Activated T-cell treated with anti-CD3 and anti-CD28 coated beads, Interleukin-2, amount 50 U/mL, for 48 hours (primary cell): ENCODE data around the gene TNFRSF25.

Source experiments
- DNase-seq, 2 experiments: peaks; one replicate each; pipeline ENCODE4 v3.0.0-alpha.2; 2020

TNFRSF25 gene, protein sequence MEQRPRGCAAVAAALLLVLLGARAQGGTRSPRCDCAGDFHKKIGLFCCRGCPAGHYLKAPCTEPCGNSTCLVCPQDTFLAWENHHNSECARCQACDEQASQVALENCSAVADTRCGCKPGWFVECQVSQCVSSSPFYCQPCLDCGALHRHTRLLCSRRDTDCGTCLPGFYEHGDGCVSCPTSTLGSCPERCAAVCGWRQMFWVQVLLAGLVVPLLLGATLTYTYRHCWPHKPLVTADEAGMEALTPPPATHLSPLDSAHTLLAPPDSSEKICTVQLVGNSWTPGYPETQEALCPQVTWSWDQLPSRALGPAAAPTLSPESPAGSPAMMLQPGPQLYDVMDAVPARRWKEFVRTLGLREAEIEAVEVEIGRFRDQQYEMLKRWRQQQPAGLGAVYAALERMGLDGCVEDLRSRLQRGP

DNA sequence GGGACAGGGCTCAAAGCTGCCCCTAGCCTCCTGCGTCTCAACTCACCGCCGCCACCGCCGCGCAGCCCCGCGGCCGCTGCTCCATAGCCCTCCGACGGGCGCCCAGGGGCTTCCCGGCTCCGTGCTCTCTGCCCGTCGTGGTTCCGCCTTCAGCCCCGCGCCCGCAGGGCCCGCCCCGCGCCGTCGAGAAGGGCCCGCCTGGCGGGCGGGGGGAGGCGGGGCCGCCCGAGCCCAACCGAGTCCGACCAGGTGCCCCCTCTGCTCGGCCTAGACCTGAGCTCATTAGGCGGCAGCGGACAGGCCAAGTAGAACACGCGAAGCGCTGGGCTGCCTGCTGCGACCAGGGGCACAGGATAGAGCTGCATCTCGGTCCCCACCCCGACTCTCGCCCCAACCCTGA is at the start of gene TNFRSF25:
TNFRSF25 (minus strand) TSS at position 151 of the 400 bp plus-strand sequence; CDS start at position 85, 66 bp downstream.
- peak; percentile 66 to 76 for DNase-seq

DNA sequence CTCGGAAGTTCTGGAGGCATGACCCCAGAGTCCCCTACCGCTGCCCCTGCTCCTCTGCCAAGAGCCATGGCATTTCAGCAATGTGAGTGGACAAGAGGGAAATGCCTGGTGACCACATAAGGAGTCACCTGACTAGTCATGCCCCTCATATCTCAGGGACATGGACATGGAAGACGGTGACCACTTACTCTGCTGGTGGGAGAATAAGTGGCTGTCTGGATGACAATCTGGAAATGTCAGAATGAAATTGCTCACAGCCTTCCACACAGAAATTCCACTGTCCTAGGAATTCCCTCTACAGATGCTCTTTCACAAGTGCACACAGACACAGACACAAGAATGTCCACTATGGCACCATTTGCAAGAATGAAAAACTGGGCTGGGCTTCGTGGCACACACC is 49.8 kb upstream of the TNFRSF25 start:
- DNase-seq, result no peak

DNA sequence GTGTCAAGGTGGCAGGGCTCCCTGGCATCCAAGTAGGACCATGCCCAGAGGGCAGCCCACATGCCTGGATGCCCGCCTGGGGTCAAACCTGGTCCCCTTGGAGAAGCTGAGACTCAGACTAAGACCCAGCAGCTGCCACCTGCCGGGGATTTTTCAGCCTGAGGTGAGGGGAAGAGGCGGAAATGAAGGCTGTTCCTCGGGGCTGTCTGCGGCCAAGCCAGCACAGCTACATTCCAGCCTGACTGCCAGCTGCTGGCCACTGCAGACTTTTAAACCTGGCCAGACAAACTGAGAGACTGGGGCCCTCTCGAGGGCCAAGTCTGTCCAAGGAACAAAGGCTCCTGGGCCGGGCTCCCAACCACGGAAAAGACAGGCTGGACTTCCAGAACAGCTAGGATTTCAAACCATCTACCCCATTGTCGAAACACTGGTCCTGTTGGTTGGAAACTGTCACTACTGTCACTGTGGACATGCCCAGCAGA is 47.4 kb upstream of the TNFRSF25 start:
- no peak for DNase-seq

DNA sequence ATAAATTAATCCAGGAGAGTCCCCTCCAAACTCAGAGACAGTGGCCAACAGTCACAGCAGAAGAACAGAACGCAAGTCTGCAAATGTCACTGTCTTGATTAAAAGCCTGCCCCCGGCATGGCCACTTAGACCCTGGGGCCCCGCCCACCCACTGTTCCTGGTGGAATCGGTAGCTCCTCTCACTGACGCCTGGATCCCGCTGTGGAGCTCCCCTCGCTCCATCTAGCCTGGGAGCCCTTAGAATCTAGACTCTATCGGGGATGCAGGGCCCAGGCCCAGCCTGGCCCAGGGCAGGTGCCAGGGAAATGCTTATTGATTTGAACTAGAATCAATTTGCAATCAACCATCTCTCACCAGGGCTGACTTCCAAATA is 46.9 kb upstream of the TNFRSF25 start:
- no peak for DNase-seq

DNA sequence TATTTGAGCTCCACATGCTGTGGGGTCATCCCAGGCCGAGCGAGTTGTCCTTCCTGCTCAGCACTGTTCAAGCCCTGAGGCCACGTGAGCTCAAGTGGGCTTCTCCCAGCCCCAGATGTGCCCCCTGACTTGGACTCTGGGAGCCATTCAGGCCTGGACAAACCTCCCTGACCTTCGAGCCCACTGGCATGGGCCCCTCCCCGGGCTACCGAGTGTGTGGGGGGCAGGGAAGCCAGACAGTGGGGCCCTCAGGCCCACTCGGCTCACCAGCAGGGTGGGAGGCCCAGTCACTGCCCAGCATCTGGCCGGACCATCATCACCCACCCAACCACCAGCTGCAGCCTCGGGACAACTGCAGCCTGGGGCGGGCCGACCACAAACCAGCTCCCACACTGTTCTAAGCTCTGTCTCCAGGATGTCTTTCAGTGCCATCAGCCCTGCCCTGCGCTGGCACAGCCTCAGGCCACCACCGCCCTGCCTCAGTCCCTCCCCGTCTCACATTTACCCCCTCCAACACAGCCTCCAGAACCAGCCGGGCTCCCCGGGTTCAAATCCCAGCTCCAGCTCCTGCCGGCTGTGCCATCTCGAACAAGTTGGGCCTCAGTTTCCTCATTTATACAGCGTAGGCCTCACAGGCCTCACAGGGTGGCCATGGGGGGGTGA is 46.4 kb upstream of the TNFRSF25 start:
- DNase-seq, result no peak

DNA sequence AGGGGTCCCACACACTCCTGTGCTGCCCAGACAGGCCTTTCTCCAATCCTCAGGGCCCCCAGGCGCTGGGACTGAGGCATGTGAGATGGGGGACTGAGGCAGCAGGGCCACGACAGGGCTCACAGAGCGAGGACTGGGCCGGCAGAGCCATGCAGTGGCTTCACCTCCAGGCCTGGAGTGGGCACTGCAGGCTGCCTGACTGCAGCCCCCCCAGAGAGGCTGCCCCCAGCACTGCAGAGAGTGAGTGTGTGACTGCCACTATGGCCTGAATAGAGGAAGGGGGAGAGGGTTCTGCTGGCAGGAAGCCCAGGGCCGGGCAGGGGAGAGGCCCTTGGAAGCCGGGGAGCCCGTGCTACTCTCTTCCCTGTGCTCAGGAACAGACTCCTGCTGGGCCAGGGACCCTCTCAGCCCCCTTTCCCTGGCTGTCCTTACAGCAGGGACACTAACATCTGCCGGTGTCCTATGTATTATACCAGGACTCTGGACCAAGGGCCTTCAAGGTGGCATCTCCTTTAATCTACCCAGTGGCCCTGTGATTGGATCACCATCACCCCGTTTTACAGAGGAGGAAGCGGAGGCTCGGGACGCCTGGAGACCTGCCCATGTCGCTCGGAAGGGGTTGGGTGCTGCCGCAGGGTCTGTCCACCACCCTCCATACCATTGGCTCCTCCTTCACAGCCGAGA is 45.7 kb upstream of the TNFRSF25 start:
- DNase-seq, result no peak

DNA sequence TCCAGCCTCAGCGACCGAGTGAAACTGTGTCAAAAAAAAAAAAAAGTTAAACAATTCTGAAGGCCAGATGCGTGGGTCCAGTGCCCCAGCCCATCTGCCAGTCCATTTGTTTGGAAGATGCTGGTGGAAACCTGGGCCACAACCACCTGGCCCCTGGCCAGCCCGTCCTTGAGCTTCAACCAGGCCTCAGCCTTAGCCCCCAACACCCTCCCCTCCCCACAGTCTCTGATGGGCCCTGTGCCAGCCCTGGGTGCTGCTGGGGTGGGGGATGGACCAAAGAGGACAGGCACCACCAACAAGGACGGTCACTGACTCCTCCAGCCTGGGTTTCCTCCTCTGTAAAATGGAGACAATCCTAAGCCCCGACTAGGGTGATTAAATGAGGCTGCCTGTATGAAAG is 45.1 kb upstream of the TNFRSF25 start:
- no peak for DNase-seq

DNA sequence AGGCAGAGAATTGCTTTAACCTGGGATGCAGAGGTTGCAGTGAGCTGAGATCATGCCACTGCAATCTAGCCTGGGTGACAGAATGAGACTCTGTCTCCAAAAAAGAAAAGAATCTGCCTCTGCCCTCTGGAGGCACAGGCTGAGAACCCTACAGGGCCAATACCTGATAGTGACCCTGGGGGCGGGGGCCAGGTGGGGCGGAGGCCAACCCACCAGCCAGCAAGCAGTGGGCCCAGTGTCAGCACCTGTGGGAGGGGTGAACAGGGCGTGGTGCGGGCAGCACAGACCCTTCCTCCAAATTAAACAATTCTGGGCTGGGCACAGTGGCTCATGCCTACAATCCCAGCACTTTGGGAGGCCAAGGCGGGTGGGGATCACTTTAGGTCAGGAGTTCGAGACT is 44.5 kb upstream of the TNFRSF25 start:
- no peak for DNase-seq

DNA sequence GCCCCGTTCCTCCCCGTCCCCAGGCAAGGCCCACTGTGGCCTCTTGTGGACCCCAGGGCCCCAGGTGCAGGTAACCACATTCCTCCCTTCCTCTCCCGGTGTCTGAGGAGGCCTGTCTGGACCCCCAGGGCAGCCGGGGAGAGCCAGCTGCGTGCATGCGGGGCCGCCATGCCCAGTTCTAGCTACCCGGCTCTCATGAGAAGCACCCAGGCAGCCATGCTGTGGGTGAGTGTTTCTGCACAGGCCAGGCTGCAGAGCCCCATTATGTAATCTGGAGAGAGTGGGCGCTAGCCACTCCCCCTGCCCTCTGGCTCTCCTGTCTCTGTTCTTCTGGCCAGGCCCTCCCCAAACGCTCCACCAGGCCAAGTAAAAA is 43.9 kb upstream of the TNFRSF25 start:
- DNase-seq, result no peak

DNA sequence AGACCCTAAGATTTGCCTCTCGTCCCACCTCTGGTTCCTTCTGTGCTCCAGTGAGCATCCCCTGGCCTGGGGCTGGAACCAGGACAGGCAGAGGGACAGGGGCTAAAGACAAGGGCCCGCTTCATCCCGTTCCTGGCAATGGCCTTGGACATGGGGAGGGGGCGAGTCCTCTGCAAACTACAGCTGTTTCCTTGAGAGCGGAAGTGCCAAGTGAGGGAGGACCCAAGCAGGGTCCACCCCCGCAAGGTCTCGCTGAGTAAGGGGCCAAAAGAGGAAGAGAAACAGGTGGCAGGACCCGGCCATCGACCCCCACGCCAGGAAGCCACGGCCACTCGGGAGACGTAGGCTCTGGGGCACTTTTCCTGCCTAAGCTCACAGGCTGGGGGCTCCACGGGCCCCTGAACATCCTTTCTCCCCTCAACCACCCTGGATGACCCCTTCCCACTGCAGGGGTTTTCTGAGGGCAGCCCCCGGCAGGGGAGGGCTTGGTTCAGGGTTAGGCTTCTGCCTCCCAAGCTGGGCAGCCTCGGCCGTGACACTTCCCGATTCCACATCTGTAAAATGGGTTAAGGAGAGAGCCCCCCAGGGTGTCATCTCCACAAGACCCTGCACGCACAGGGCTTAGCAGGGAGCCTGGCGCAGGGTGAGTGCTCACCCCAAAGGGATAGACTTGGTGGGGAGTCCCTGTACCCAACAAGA is 43.4 kb upstream of the TNFRSF25 start:
- no peak for DNase-seq

DNA sequence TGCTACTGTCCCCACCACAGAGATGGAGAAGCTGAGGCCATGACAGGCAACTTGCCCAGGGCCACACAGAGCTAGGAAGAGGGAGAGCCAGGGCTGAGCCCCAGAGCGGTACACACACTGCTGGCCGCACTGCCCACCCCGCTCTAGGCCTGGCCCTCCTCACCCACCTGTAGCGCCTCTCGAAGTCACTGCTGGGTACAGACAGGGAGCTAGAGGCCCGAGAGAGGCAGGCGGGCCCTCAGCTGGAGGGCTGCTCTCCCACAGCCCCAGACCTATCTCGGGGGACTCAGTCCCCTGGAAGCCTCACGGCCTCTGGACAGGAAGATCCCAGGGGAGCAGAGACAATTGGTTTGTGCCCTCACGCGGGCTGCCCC is 42.8 kb upstream of the TNFRSF25 start:
- DNase-seq, result no peak

DNA sequence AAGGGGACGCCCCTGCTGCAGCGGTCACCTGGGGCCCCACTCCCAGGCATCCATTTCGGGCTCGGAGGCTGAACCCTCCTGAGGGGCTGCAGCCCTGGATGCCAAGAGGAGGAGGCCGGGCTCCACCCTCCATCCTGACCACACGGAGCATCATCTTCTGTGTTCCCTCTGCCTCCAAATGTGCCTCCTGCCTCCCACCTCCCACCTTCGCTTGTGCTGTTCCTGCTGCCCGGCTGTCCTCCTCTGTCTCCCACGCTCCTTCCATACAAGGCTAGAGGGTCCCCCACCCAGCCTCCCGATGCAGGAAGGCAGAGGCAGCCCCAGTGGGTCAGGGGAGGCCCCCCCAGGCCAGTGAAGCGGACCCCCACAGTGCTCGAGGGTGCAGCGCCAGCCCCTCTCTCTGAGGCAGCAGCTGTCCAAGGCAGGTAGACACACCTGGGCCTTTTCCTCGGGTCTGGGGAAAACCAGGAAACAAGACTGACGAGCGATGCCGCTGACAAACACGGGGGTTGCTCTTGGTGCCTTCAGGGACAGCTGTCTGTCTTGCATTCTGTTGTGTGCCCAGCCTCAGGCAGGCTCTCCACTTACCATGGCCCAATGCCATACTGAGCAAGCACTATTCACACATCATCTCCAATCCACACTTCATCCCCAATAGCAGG is 42.3 kb upstream of the TNFRSF25 start:
- DNase-seq, result no peak

DNA sequence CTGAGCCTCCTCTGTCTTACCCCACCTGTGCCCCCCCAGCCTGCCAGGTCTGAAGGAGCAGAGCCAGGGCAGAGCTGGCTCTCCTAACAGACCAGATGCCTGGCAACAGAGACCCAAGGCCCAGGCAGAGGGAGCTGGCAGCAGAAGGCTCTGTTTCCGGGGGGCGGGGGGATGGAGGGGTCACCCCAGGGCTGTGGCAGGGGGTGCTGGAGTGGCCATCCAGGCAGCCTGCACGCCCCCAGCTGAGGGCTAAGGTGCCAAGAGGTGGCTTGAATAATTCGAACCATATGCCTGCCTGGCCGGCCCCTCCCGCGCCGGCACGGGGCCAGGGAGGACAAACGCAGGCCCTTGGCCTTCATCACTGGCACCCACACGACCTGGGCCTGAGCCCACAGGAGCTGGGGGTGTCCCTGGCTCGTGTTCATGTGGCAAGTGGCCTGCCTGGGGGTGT is 41.5 kb upstream of the TNFRSF25 start:
- DNase-seq, result no peak

DNA sequence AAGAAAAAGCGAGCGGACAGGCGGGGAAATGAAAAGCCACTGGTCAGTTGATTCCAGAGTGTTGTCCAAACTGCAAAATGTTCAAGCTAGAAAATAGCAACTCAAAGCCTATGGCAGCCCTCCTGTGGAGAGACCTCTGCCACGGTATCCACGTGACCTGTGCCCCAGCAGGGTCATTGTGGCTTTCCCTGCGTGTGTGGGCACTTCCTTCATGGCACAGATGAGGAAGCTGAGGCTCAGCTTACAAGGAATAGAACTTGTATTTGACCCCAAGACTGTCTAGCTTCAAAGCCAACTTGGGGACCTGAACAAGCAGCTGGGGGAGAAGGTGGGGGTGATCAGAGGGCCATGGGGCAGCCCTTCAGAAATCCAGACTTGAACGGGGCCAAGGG is 41.1 kb upstream of the TNFRSF25 start:
- no peak for DNase-seq

DNA sequence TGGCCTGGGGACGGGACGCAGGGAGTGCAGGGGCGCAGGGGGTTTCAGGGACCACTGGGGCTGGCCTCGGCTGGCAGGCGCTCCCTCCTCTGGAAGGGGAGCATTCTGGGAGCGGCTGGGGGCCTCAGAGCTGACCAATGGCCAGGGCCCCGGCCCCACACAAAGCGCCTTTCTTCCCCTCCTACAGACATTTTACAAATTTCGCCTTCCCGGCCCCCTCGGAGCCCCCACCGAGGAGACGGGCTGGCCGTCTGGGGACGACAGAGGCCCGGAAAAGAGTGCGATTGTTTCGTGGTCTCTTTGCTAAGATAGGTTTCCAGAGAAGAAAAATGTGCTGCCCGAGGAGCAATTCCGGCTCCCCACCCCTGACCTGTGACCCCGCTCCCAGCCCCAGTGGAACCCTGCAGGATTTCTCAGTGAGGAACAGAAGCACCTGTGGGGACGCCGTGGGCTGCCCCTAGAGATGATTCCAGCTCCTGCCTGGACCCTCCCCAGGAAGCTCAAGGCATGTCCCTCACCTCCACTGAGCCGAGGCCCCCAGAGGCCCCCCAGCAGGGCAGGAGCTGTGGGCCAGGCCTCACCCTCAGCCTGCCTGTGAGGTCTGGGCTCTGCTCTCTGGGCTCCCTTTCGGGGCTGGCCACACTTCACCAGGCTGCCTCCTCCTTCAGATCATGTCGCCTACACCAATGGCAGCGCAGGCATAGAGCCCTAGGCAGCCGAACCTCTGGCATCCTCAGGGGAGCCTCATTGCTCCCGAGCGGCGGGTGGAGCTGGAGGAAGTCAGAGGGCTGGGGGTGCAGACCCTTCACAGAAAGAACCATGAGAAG is 40.5 kb upstream of the TNFRSF25 start:
- no peak for DNase-seq

DNA sequence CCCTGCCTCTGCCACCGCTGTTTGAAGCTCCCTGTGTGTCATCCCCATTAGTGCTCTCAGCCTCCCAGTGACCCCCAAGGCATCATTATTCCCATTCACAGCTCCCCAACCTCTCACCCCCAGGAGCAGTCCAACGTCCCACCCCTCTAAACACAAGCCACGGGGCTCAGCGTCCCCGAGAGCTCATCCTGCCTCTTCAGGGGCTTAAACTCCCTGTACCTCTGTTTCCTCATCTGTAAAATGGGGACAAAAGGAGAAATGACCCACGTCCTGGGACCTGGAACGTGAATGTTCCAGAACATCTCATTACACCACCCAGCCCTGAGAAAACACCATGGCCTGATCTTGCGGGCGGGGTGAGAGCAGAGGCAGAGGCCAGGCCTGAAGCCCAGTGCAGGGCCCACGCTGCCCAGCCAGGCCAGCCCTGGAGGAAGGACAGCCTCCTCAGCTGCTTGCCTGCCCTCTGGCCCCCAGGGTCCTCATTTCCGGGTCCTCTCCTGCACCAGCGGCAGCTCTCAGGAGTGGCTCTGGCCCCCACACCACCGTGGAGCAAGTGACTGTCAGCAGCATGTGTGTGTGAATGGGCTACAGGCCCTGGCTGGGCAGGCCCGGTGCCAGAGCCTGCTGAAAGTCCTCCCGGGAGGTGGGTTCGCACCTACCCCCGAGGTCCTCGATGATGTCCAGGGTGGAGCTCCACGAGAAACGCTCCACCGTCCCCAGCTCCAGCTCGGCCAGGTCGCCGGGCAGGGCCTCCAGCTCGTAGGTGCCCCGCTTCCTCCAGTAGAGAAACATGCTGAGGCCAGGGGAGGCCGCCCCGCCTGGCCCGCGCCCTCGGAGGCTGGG is 39.6 kb upstream of the TNFRSF25 start:
- no peak for DNase-seq

DNA sequence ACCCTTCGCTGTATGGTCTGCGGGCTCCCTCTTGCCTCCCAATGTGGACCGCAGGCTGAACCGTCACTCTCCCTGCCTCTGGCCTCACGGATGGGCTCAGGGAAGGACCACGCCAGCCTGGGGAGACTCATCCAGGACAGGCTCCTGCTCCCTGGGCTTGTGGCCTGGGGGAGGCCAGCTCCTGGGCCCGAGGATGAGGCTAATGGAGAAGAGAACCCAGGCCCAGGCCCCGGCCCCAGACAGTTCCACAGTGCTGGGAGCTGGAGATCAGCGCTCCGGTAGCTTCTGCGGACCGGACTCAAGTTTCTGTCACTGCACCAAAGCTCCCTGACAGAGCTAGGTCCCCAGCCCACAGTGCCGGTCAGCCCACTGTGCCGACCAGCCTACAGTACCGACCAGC is 38.9 kb upstream of the TNFRSF25 start:
- no peak for DNase-seq

DNA sequence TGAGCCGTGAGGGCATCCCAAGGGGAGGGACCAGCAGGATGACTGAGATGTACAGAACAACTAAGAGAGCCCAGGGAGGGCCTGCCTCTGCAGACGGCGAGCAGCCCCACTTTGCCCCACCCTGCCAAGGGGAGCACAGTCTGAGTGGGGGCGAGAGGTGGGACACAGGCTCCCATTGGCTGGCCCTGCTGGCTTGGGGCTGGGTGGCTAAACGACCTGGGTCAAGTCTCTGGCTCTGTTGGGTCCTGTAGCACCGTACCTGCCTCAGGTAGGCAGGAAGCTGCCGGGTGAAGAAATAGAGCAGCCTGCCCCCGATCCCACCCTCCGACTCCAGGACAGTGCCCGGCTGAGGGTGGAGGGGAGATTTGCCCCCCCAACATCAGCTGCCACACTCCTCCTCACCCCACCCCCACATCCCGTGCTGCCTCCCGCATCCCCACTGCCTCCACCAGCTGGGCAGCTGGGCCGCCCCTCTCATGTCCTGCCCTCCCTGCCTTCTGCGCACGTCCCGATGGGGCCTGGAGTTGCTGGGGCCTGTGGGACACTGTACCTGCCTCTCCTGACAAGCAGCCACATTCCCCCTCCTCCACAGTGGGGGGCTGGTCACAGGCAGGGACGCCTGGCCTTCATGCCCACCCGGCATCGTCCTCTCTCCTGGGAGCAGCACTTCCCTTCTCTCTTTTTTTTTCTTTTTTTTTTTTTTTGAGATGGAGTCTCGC is 38.1 kb upstream of the TNFRSF25 start:
- DNase-seq, result no peak

DNA sequence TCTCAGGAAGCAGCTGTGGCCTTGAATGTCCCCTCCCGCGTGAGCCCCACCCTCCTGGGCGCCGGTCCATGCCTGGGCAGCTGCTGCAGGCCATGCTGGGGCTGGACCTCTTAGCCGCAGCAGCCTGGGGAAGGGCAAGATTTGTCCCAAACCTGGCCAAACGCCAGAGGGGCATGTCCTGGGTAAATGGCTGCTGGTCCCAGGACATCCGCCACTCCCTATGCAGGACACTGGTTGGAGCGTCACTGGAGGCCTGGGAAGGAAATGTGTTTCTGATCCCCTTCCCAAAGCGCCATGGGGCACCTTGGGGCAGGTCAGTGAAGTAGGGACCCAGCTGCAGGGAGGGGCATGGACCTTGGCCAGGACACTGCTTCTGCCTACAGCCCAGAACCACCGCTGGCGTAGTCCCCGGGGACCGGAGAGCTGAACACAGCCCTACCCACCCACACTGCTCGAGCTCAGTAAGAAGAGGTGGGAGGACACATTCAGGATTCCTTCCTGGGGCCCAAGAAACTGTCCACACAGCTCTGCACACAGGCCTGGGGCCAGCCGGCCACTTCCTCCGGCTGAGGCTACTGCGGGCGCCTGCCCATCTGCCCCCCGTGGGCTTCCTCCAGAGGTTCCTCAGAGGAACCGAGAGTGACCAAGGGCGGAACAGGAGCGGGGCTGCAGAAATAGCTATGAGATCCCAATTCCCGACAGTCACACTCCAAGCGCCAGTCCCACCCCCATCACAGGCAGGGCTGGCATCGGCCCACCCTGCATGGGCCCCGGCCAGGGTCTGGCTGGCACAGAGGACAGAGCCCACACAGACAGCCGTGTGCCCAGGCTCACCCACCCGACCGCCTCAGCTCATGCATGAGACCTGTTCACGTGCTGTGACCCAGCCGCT is 36.3 kb upstream of the TNFRSF25 start:
- no peak for DNase-seq
